Measurements from ENCODE around the gene CABCOCO1. TPM values are rescaled to one million over a fixed set of nuclear protein-coding genes. Genes with fewer than 3 reads are reported as not detected.
"Not testable (repeated sequence)": the region's sequence is repeated elsewhere in the genome, so short reads cannot be mapped to it uniquely, and the experiment has no call there.

CABCOCO1 gene
- total RNA-seq, 1 donor from 2014 or later = 0.13 TPM

DNA sequence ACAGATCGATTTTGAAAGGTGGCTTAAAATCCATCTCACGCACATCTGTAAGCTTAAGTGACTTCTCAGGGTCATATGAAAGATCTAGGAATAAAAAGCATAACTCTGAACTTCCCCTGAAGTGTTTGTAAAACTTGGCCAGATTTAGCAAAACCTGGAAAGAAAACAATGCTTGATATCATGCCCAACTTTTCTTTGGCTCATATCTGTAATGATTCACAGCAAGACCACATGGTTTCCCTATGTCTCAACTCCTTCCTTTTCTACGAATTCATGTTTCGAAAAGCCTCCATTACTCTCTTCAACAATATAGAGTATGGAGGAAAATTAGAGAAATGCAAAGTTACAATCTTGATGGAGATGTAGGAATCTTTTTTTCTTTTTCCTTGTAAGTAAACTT lies 20.1 kb upstream of the CABCOCO1 start:
- DNase-seq (ENCODE audit: low read depth) = peak; percentile 48

DNA sequence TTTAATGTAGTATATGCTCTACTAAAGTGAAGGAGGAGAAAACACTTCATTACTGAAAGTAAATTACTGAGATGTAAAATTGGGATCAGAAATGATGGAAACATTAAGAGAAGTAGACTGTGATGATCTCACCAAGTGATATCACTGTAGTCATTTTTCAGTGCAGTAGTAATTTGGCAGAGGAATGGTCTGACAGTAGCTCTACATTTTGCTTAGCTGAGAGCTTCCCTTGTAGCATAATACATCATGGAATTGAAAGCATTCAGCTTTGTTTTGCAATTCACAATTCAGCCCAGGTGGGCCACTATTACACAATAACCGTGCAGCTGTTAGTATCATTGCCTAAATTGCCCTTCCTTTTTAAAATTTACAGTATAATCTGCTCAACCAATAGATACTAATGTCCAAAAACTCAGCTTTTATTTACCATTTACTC lies 19.4 kb upstream of the CABCOCO1 start:
- peak; percentile 32 for DNase-seq (ENCODE audit: low read depth)

DNA sequence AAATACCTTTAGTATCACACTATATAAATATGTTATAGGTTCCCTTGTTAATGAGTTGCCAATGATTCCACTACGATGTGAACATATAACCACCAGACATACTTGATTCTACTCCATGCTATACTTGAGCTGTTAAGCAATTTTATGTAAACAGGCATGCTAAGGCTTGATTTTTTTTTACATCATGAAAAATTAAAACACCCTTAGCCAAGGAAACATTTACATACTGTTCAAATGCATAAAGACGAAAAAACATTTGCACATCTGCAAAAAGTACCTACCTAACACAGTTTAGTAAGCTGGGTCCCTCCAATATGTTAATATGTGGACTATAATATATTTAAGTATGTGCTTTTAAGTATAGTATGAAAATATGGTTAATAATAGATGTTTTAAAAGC lies 9.0 kb upstream of the CABCOCO1 start:
- no peak for DNase-seq (ENCODE audit: low read depth)

- DNase-seq (ENCODE audit: low read depth) = peak; percentile 81
These were observed 7.3 kb upstream of the CABCOCO1 start for GRCh38 chr10:61655335-61655851.

- no peak for DNase-seq (ENCODE audit: low read depth)
These were observed 737 bp downstream of the CABCOCO1 start for GRCh38 chr10:61663466-61663865.

DNA sequence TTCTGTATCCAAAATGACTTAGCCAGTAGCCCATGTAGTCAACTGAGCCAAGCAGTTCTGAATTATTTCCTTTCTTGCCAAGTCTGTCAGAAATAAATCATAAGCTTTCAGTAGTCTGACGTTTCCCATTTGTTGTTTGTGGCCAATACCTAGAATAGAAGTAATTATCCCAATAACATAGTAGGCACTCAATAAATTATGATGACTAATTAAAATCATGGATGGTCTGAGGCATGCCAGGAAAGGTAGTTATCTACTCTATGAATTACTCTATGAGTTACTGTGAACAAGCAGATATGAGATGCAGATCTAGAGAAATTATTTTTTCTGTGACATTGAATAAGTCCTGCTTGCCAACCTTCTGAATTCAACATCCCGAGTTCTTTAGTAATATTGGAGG lies 2.3 kb downstream of the CABCOCO1 start:
- no peak for DNase-seq (ENCODE audit: low read depth)

DNA sequence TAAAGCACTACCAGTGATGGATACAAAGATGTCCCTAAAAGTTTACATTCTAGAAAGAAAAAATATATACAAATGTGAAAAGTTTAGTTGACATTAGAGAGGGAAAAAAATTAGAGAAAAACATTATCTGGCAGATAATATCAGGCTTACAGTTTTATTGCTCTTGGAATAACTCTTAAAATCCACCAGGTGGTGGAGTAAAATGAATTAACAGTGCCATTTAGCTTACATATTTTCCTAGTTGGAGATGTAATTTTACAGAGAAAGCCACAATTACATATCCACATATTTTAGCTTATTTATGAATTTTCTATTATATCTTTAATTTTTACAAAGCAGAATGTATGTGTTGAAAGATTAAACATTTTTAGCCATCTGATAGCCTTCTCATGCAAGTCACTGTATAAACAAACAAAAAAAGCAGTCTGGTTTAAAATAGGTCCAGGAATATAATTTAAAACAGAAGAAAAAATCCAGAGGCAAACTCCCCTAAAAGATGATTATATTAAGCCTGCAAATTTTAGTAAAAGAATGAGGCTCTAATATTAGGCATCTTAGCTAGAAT lies 6.5 kb downstream of the CABCOCO1 start:
- DNase-seq (ENCODE audit: low read depth) = no peak

DNA sequence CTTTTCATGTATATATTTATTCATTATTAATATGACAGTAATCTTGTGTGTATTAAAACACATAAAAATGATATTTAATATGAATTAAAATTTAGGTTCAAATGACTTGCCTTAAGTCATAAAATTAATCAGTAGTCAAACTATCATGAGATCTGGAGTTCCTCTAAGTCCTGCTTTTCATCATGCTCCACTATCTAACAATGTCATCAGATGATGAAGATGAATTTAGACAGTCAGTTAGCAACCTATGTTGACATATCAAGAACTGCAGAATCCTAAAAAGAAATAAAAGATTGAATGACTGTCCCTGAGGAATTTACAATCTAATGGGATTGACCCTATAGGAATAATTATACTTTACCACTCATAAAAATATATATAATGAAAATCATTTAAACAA lies 7.1 kb downstream of the CABCOCO1 start:
- no peak for DNase-seq (ENCODE audit: low read depth)

DNA sequence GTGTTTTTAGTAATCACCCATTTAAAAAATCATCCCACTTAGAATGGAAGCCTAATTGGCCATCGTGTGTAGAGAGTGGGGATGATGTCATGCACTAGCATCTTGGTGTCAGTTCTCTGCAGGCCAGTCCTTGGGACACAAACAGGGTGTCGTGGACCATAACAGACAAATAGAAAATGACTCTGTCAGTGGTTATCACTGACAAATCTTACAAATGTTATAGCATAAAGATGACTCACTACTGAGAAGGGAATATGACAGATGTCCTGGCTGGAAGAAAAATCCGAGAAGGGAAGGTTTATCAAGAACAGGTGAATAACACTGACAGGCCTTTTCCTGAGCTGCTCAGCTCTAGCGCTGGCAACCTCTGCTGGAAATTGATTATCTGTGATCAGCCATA lies 10.6 kb downstream of the CABCOCO1 start:
- DNase-seq (ENCODE audit: low read depth) = no peak

GRCh38 chr10:61682323-61682722 lies 19.6 kb downstream of the CABCOCO1 start:
- no peak for DNase-seq (ENCODE audit: low read depth)

- DNase-seq (ENCODE audit: low read depth) = no peak
These were observed 20.6 kb downstream of the CABCOCO1 start for GRCh38 chr10:61683319-61683718.

GRCh38 chr10:61684894-61685507 lies 22.3 kb downstream of the CABCOCO1 start:
- DNase-seq (ENCODE audit: low read depth) = no peak

DNA sequence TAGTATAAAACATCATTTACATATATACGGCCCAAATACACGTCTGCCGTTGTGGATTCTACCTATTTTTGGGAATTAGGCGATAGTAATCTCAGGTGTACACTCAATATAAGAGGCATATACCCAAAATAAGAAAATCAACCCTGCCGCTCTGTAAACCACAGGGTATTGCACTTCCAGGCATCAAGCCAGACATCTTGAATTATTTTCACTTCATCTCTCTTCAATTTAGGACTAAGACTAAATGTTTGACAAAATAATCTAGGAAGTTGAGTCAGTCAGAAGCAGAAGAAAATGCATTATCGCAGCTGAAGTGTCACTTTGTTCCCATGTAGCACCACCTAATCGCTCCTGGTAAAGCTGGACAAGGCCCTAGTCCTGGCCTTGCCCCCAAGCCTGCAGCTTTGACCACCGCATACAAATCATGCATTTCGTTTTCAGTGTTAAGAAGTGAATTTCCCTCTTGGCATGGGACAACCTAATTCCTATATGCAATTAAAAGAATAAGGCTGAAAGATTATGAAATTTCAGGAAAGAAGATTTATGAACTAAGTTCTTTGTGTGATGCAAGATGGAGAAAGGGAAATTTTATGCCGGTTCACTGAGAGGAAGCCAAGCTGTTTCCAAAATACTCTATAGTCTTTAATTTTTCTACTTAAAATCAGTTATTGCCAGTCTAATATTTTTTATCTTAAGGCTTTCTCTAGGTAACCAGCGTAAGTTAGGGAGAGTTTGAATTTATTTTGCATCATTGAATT lies 26.0 kb downstream of the CABCOCO1 start:
- DNase-seq (ENCODE audit: low read depth) = no peak

GRCh38 chr10:61691667-61692066 lies 28.9 kb downstream of the CABCOCO1 start:
- not testable (repeated sequence) for DNase-seq (ENCODE audit: low read depth)

DNA sequence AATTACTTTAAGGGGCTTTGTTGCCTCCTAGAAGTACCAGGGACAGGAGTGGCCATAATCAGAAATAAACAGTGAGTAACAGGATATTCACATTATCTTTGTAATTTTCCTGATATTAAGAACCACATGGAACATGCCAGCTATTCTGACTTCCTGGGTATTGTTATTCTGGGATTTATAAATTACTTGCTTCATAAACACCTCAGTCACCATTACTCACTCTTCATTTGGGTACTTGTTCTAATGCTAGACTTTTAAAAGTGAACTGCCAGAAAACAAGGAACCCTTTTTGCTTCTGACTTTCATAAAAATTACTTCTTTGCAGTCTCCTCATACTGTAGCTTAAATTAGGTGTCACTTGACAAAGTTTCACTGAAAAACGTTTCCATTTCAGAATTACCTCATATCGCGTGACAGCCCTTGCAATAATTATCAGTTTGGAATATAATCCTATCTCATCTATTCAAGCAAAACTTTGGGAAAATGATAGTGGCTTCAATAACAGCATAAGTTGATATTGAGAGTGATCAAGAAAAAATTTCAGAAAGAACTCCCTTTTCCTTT lies 29.8 kb downstream of the CABCOCO1 start:
- DNase-seq (ENCODE audit: low read depth) = no peak

DNA sequence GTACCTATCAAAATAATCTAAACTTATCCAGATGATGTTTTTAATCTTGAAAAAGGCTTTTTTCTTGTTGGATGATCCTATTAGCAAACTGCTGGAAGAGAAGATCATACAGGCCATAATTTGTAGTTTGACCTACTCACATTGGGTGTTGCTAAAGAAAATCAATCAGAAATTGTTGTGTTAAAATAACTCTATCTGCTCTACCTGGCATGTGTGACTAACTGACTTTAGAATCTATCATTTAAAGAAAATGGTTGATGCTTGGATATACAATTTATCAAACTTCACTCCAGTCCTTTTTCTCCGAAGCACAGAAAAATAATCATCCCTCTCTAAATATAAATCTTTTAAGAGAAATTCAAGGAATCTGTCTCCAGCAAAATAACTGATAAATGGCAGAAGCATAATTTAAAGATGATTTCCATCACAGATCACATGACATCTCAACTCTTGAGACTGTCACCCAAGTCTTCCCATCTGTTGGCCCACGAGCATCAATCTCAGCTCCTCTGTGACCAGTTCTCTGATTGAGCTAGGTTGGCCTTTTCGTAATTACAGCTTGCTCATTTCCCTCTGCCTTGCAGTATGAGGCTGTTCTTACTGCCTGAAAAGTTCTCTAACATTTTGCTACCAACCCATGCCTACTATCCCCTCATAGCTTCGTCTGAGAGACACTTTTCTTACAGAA lies 36.4 kb downstream of the CABCOCO1 start:
- no peak for DNase-seq (ENCODE audit: low read depth)

DNA sequence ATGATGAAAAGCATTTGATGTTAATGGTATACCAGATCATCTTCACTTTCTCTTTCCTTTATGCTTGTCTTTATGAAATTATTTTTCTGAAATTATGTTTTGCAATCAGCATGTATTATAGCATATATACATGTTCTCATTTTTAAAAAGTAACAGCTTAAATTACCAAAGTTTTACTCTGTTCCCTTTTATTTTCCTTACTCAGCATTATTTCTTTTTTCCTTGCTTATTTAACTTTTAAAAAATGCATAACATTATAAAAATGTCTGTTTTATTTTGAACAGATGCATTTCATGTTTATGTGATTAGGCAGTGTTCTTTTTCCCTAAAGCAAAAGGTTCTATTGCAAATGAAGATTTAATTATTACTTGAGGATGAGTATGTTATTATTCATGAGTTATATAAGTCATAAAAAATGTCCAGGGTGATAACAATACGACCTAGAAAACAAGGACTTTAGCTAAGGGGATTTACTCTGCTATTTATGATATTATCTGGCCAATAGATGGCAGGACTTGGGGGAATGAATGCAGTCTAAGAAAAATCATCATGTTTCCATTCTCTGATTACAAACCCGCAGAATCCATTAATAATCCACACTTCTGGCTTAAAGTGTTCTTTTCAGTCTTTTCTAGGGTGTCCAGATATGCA lies 38.5 kb downstream of the CABCOCO1 start:
- DNase-seq (ENCODE audit: low read depth) = peak; percentile 8

DNA sequence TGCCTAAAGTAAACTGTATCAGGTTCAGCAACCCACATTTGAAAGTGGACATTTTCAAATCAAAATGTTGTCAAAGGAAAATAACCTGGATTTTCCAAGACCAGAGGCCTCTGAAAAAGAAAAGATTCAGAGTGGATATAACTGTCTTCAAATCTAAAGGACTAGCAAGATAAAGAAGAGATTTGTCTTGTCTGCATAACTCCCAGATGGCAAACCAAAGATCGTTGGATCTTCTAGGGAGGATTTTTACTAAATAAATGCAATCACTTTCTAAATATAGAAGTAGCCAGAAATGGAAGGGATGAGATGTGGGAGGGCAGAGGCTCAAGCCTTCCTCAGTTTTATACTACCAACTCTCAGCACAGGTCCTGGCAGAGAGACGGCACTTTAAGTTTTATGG lies 39.0 kb downstream of the CABCOCO1 start:
- DNase-seq (ENCODE audit: low read depth) = peak; percentile 16

- no peak for DNase-seq (ENCODE audit: low read depth)
These were observed 39.9 kb downstream of the CABCOCO1 start for GRCh38 chr10:61702584-61702983.

DNA sequence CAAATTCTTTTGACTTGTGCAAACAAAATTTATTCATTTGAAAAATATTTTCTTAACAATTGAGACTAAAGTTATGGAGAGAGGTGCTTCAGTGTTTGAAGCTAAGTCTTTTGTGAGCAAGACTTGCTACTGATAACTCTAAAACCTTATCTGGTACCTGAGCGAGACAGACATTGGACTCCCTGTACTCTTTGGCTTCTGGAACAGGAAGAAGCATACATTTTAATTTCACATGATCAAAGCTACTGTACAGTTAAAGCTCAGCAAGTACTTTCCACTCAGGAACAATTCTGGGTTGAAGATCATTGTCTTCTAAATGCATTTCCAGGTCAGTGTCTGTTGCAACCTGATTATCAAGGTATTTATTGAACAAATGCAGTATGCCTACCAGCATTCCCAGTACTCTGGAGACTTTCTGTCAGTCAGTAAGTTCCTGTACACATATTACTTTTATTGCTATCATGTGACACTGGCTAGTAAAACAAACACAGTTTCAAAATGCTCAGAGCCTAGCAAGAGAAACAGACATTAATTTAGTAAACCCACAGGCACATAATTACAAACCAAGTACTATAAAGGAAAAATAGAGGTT lies 42.4 kb downstream of the CABCOCO1 start:
- no peak for DNase-seq (ENCODE audit: low read depth)

DNA sequence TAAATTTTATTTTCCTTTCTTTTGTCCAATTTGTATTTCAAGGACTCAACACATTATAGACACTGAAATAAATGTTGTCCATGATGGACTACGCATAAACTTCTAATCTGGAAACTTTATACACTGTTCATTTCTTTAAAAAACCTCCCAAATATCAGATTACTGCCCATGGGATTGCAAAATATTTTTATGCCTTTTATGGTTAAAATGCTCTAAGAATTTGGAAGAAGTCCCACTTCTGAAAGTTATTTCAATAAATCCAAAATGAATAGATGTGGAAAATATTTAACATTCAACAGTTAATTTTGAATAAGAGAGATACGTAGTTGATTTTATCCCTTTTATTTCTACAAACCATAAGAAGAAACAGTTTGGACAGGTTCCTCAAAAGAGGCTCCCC lies 46.1 kb downstream of the CABCOCO1 start:
- peak; percentile 44 for DNase-seq (ENCODE audit: low read depth)

All from myocyte (in vitro differentiated cells).